ENCODE data around the gene EPSTI1. TPM values are rescaled to one million over a fixed set of nuclear protein-coding genes. Genes with fewer than 3 reads are reported as not detected.
A peak's percentile ranks its signal among the peaks of the same experiment; 100 is the strongest.

The EPSTI1 gene
- total and polyA plus RNA-seq, 10 of the 15 experiments (the other 5 are each of a cell fraction or from before 2014, with no cell fraction given), result 4.7 to 32.0 (median 24.2) TPM

DNA sequence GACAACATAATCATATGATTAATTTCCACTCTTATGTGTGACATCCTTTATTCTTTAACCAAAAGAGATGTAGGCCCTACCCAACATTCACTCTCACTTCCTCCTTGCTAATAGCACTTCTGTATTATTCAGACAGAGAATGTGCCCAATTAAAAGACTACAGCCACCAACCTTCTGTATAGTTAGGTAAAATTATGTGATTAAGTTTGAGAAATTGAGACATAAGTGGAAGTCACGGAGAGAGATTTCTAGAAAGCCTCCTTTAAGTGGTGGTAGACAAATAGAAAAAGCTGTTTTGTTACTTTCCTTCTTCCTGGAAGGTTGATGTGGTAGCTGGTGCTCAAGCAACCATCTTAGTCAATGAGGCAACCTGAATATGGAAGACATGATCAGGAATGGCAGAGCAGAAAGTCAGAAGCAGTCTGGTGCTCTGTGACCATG is 14.8 kb downstream of the EPSTI1 start (continued):
- TF ChIP-seq, protein P1, sequence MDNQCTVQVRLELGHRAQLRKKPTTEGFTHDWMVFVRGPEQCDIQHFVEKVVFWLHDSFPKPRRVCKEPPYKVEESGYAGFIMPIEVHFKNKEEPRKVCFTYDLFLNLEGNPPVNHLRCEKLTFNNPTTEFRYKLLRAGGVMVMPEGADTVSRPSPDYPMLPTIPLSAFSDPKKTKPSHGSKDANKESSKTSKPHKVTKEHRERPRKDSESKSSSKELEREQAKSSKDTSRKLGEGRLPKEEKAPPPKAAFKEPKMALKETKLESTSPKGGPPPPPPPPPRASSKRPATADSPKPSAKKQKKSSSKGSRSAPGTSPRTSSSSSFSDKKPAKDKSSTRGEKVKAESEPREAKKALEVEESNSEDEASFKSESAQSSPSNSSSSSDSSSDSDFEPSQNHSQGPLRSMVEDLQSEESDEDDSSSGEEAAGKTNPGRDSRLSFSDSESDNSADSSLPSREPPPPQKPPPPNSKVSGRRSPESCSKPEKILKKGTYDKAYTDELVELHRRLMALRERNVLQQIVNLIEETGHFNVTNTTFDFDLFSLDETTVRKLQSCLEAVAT (IDR thresholded peaks at IDR 0.05), result peak; percentile 60; the same call in 1 of the 2 replicates
- TF ChIP-seq PAX5 (IDR thresholded peaks at IDR 0.05; ENCODE audit: borderline replicate concordance, low read depth, low read length) (0 out of 2 replicates have a peak, but pooled peaks have one; percentile 43), KLF5 (IDR thresholded peaks at IDR 0.05; ENCODE audit: partially characterized antibody) (peak; percentile 82), SUZ12 (IDR thresholded peaks at IDR 0.05; ENCODE audit: unreplicated experiment) (no peak), BACH1 (IDR thresholded peaks at IDR 0.05; ENCODE audit: borderline replicate concordance) (peak; percentile 40; the same call in 1 of the 2 replicates), POLR2AphosphoS2 (IDR thresholded peaks at IDR 0.05; ENCODE audit: low read depth, low read length) (no peak), ZBED1 (IDR thresholded peaks at IDR 0.05; ENCODE audit: borderline replicate concordance) (no peak), SRF (IDR thresholded peaks at IDR 0.05; ENCODE audit: low read depth in 2 of 2, low read length in 2 of 2) (no peak), RB1 (IDR thresholded peaks at IDR 0.05; ENCODE audit: borderline replicate concordance) (no peak), HDAC2 (IDR thresholded peaks at IDR 0.05) (no peak), RFX5 (IDR thresholded peaks at IDR 0.05; ENCODE audit: low read depth, low read length) (no peak), NR2C2 (IDR thresholded peaks at IDR 0.05; ENCODE audit: borderline replicate concordance, control insufficient read depth, insufficient read length, low read depth) (no peak), ZNF592 (IDR thresholded peaks at IDR 0.05) (no peak; the same call in 1 of the 2 replicates)
- TF ChIP-seq, protein P2, sequence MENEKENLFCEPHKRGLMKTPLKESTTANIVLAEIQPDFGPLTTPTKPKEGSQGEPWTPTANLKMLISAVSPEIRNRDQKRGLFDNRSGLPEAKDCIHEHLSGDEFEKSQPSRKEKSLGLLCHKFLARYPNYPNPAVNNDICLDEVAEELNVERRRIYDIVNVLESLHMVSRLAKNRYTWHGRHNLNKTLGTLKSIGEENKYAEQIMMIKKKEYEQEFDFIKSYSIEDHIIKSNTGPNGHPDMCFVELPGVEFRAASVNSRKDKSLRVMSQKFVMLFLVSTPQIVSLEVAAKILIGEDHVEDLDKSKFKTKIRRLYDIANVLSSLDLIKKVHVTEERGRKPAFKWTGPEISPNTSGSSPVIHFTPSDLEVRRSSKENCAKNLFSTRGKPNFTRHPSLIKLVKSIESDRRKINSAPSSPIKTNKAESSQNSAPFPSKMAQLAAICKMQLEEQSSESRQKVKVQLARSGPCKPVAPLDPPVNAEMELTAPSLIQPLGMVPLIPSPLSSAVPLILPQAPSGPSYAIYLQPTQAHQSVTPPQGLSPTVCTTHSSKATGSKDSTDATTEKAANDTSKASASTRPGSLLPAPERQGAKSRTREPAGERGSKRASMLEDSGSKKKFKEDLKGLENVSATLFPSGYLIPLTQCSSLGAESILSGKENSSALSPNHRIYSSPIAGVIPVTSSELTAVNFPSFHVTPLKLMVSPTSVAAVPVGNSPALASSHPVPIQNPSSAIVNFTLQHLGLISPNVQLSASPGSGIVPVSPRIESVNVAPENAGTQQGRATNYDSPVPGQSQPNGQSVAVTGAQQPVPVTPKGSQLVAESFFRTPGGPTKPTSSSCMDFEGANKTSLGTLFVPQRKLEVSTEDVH (IDR thresholded peaks at IDR 0.05; ENCODE audit: low read depth, partially characterized antibody), result no peak
- TF ChIP-seq, protein P3, sequence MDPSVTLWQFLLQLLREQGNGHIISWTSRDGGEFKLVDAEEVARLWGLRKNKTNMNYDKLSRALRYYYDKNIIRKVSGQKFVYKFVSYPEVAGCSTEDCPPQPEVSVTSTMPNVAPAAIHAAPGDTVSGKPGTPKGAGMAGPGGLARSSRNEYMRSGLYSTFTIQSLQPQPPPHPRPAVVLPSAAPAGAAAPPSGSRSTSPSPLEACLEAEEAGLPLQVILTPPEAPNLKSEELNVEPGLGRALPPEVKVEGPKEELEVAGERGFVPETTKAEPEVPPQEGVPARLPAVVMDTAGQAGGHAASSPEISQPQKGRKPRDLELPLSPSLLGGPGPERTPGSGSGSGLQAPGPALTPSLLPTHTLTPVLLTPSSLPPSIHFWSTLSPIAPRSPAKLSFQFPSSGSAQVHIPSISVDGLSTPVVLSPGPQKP (IDR thresholded peaks at IDR 0.05; ENCODE audit: low read depth, low read length), result no peak
- TF ChIP-seq, protein P4, sequence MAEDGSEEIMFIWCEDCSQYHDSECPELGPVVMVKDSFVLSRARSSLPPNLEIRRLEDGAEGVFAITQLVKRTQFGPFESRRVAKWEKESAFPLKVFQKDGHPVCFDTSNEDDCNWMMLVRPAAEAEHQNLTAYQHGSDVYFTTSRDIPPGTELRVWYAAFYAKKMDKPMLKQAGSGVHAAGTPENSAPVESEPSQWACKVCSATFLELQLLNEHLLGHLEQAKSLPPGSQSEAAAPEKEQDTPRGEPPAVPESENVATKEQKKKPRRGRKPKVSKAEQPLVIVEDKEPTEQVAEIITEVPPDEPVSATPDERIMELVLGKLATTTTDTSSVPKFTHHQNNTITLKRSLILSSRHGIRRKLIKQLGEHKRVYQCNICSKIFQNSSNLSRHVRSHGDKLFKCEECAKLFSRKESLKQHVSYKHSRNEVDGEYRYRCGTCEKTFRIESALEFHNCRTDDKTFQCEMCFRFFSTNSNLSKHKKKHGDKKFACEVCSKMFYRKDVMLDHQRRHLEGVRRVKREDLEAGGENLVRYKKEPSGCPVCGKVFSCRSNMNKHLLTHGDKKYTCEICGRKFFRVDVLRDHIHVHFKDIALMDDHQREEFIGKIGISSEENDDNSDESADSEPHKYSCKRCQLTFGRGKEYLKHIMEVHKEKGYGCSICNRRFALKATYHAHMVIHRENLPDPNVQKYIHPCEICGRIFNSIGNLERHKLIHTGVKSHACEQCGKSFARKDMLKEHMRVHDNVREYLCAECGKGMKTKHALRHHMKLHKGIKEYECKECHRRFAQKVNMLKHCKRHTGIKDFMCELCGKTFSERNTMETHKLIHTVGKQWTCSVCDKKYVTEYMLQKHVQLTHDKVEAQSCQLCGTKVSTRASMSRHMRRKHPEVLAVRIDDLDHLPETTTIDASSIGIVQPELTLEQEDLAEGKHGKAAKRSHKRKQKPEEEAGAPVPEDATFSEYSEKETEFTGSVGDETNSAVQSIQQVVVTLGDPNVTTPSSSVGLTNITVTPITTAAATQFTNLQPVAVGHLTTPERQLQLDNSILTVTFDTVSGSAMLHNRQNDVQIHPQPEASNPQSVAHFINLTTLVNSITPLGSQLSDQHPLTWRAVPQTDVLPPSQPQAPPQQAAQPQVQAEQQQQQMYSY (CRISPR knock-in tag; IDR thresholded peaks at IDR 0.05), result no peak

All from GM12878 (cell line).